ENCODE results near the gene TEX22. TPM values are rescaled to one million over a fixed set of nuclear protein-coding genes. Genes with fewer than 3 reads are reported as not detected.
A peak's percentile ranks its signal among the peaks of the same experiment; 100 is the strongest.

Gene TEX22
- total and polyA plus RNA-seq, 5 donors: 0.05 to 1.9 (median 0.61) TPM

DNA sequence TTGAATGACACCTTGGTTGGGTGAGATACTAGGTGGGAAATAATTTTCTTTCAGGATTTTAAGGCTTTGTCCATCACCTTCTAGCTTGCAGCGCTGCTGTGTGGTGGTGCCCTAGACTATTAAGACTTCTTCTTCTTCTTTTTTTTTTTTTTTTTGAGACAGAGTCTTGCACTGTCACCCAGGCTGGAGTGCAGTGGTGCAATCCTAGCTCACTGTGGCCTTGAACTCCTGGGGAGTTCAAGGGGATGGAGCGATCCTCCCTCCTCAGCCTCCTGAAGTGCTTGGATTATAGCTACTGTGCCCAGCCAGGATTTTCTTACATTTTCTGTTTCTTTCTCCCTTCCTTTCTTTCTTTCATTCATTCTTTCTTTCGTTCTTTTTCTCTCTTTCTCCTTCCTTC is 11.0 kb downstream of the TEX22 start:
- H3K27me3 ChIP-seq (ENCODE audit: control insufficient read depth, insufficient read depth): no peaks in the 10 kb centered on the region
- no peaks in the 10 kb centered on the region for H3K9me3 ChIP-seq (ENCODE audit: control insufficient read depth, low read length)
- no peak for ATAC-seq
- 87% methylated on average over 3 of the region's 3 CpGs for WGBS
- DNase-seq: peak in 1 of 3 donors; percentile 38
- H3K27ac ChIP-seq (ENCODE audit: low read length): no peak overlapping the region
- intact Hi-C loops (cut with DNase I): no loop called here
- H3K4me3 ChIP-seq (ENCODE audit: low read length): no peak overlapping the region
- H3K4me1 ChIP-seq (ENCODE audit: control insufficient read depth, insufficient read depth, low read length): no peaks in the 10 kb centered on the region

DNA sequence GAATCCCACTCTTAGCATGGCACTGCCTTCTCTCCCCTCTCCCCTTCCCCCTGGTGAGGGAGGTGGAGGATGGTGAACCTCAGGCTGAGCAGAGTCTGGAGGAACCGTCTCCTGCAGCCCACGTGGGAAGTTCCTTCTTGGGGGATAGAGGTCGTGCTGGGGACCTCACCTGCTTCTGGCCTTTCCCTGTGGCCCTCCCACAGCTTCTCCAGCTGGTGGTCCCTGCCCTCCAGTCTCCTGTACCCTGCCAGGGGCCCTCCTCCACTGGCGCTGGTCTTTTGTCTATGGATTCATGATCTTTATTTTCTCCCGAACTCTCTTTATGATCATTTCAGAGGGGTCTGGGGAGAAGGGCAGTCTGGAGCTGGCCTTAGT is 12.3 kb downstream of the TEX22 start:
- ATAC-seq (no peak), DNase-seq (no peak)
- H3K4me3 ChIP-seq (ENCODE audit: low read length): no peak overlapping the region
- no peaks in the 10 kb centered on the region for H3K27me3 ChIP-seq (ENCODE audit: control insufficient read depth, insufficient read depth)
- H3K27ac ChIP-seq (ENCODE audit: low read length): no peak overlapping the region
- intact Hi-C loops (cut with DNase I): no loop called here
- no peaks in the 10 kb centered on the region for H3K9me3 ChIP-seq (ENCODE audit: control insufficient read depth, low read length)
- 39% methylated on average over 5 of the region's 5 CpGs for WGBS
- H3K4me1 ChIP-seq (ENCODE audit: control insufficient read depth, insufficient read depth, low read length): no peaks in the 10 kb centered on the region

- WGBS: 8% methylated on average over 86 of the region's 86 CpGs
Observed at GRCh38 chr14:105411017-105411941, 12.9 kb downstream of the TEX22 start.

GRCh38 chr14:105411985-105412770 is 13.8 kb downstream of the TEX22 start:
- no peak for ATAC-seq
- Histone ChIP-seq H3K9me3 (ENCODE audit: control insufficient read depth, low read length) (no peaks in the 10 kb centered on the region), H3K27ac (ENCODE audit: low read length) (no peak overlapping the region), H3K4me1 (ENCODE audit: control insufficient read depth, insufficient read depth, low read length) (no peaks in the 10 kb centered on the region), H3K27me3 (ENCODE audit: control insufficient read depth, insufficient read depth) (no peaks in the 10 kb centered on the region), H3K4me3 (ENCODE audit: low read length) (no peak overlapping the region)
- intact Hi-C loops (cut with DNase I): no loop called here
- DNase-seq: peak in 2 of 3 donors; percentile 50 to 62
- 77% methylated on average over 17 of the region's 17 CpGs for WGBS

More at GRCh38 chr14:105411017-105411941, 12.9 kb downstream of the TEX22 start:
- no peaks in the 10 kb centered on the region for H3K27me3 ChIP-seq (ENCODE audit: control insufficient read depth, insufficient read depth)
- no peak overlapping the region for H3K27ac ChIP-seq (ENCODE audit: low read length)
- H3K4me3 ChIP-seq (ENCODE audit: low read length): peak overlapping the region; percentile 11
- DNase-seq: peak; percentile 54 to 77 (median 77)
- no peaks in the 10 kb centered on the region for H3K4me1 ChIP-seq (ENCODE audit: control insufficient read depth, insufficient read depth, low read length)
- intact Hi-C loops (cut with DNase I): no loop called here
- H3K9me3 ChIP-seq (ENCODE audit: control insufficient read depth, low read length): no peaks in the 10 kb centered on the region
- ATAC-seq: peak; percentile 47 to 52

GRCh38 chr14:105412771-105413543 is 14.6 kb downstream of the TEX22 start:
- H3K27me3 ChIP-seq (ENCODE audit: control insufficient read depth, insufficient read depth): no peaks in the 10 kb centered on the region
- no peak overlapping the region for H3K4me3 ChIP-seq (ENCODE audit: low read length)
- DNase-seq (peak in 1 of 3 donors; percentile 51), ATAC-seq (no peak)
- H3K9me3 ChIP-seq (ENCODE audit: control insufficient read depth, low read length): no peaks in the 10 kb centered on the region
- no peak overlapping the region for H3K27ac ChIP-seq (ENCODE audit: low read length)
- no peaks in the 10 kb centered on the region for H3K4me1 ChIP-seq (ENCODE audit: control insufficient read depth, insufficient read depth, low read length)
- intact Hi-C loops (cut with DNase I): no loop called here
- 81% methylated on average over 8 of the region's 8 CpGs for WGBS

DNA sequence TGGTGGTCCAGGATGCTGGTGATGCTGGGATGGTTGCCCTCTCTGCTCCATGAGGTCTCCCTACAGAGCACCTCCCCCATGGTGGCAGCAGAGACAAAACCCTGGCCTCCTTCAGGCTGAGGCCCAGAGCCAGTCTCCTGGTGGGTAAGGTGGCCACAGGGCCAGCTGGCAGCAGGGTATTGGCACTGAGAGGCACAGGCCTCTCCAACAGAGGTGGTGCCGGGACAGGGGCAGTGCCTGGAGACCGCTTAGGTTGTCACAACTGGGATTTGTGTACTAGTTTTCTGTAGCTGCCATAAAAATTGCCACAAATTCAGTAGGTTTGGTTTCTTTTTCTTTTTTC is 15.2 kb downstream of the TEX22 start:
- ATAC-seq (no peak), DNase-seq (peak in 1 of 3 donors; percentile 54)
- H3K4me3 ChIP-seq (ENCODE audit: low read length): no peak overlapping the region
- intact Hi-C loops (cut with DNase I): no loop called here
- H3K27ac ChIP-seq (ENCODE audit: low read length): no peak overlapping the region
- H3K27me3 ChIP-seq (ENCODE audit: control insufficient read depth, insufficient read depth): no peaks in the 10 kb centered on the region
- H3K4me1 ChIP-seq (ENCODE audit: control insufficient read depth, insufficient read depth, low read length): no peaks in the 10 kb centered on the region
- H3K9me3 ChIP-seq (ENCODE audit: control insufficient read depth, low read length): no peaks in the 10 kb centered on the region
- WGBS: 84% methylated on average over 2 of the region's 2 CpGs

DNA sequence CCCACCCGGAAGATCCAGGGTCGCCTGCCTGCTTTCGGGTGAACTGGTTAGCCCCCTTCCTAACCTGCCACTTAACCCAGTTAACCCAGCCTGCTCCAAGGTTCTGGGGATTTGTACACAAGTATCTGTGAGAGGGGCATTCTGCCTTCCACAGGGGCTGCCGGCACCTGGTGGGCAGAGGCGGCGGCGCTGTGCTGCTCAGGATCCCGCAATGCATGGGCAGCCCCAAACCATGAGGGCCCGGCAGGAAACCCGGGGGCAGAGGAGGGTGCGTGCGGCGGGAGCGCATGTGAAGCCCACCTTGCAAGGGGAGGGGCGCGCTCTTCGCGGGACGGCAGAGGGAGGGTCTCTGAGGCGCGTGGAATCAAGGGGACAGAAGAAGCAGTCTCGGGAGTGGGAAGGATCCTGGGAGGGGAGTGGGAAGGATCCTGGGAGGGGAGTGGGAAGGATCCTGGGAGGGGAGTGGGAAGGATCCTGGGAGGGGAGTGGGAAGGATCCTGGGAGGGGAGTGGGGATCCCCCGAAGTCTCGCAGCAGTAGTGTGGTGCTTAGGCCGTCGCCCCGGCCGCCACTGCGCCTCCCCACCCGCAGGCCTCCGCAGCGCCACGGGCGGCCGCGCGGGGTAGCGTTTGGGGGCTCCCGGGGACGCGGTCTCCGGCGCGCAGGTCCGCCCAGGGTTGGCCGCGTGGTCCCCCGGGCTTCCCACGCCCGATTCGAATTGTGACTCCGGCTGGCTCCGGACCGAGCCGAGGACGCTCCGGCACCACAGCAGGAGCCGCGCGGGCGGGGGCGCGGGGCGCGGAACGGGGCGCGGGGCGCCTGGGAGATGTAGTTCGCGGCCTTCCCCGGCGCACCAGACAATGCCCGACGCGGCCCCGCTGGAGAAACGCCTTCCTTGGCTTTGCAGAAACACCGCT is 16.4 kb downstream of the TEX22 start:
- Histone ChIP-seq H3K27me3 (ENCODE audit: control insufficient read depth, insufficient read depth) (no peaks in the 10 kb centered on the region), H3K4me3 (ENCODE audit: low read length) (peak overlapping the region; percentile 62), H3K27ac (ENCODE audit: low read length) (peak overlapping the region; percentile 32), H3K9me3 (ENCODE audit: control insufficient read depth, low read length) (no peaks in the 10 kb centered on the region), H3K4me1 (ENCODE audit: control insufficient read depth, insufficient read depth, low read length) (peaks cover 5% of the 10 kb centered on the region)
- ATAC-seq (peak; percentile 82 to 87), DNase-seq (peak; percentile 88 to 95 (median 94))
- WGBS: 12% methylated on average over 79 of the region's 79 CpGs
- intact Hi-C loops (cut with DNase I): loop anchor here in 1 of 4 donors (5.0 kb wide), 1 partner anchor 73 kb away; the partner anchor contains the start of gene CRIP1

DNA sequence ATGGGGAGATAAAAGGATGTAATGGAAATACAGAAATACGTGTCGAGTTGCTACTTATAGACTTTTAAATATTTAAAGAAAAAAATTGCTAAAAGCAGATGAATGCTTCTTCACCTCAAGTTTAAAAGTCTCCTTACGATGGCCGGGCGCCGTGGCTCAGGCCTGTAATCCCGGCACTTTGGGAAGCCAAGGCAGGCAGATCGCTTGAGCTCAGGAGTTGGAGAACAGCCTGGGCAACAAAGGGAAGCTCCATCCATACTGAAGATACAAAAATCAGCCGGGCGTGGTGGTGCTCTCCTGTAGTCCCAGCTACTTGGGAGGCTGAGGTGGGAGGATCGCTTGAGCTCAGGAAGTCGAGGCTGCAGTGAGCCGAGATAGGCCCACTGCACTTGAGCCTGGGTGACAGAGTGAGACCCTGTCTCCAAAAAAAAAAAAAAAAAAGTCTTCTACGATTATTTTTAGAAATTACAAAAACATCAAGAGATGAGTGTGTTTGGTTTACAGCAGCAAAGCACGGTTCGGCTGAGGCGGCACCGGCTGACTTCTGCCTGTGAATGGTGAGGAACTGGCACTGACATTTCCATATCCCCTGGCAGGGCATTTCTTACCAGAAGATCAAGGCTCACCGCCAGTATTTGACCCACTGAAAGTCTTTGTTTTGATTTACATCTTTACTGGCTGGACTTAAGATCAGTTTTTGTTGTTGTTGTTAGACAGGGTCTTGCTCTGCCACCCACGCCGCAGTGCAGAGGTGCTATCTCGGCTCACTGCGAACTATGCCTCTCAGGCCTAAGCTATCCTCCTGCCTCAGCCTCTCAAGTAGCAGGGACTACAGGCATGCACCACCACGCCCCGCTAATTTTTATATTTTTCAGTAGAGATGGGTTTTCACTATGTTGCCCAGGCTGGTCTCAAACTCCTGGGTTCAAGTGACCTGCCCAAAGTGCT is 17.4 kb downstream of the TEX22 start:
- H3K27ac ChIP-seq (ENCODE audit: low read length): peak overlapping the region; percentile 13
- no peaks in the 10 kb centered on the region for H3K27me3 ChIP-seq (ENCODE audit: control insufficient read depth, insufficient read depth)
- DNase-seq (peak in 1 of 3 donors; percentile 38), ATAC-seq (no peak)
- H3K4me3 ChIP-seq (ENCODE audit: low read length): no peak overlapping the region
- peaks cover 5% of the 10 kb centered on the region for H3K4me1 ChIP-seq (ENCODE audit: control insufficient read depth, insufficient read depth, low read length)
- WGBS: 85% methylated on average over 25 of the region's 25 CpGs
- intact Hi-C loops (cut with DNase I): loop anchor here in 1 of 4 donors (5.0 kb wide), 1 partner anchor 72 kb away; the partner anchor contains the start of gene CRIP1
- no peaks in the 10 kb centered on the region for H3K9me3 ChIP-seq (ENCODE audit: control insufficient read depth, low read length)

- 95% methylated on average over 11 of the region's 11 CpGs for WGBS
- Histone ChIP-seq H3K4me1 (ENCODE audit: control insufficient read depth, insufficient read depth, low read length) (peaks cover 8% of the 10 kb centered on the region), H3K4me3 (ENCODE audit: low read length) (no peak overlapping the region), H3K27ac (ENCODE audit: low read length) (no peak overlapping the region), H3K9me3 (ENCODE audit: control insufficient read depth, low read length) (no peaks in the 10 kb centered on the region), H3K27me3 (ENCODE audit: control insufficient read depth, insufficient read depth) (no peaks in the 10 kb centered on the region)
- intact Hi-C loops (cut with DNase I): loop anchor here in 1 of 4 donors (5.0 kb wide), 1 partner anchor 71 kb away; the partner anchor contains the start of gene CRIP1
- DNase-seq: no peak
- no peak for ATAC-seq
Observed at GRCh38 chr14:105416671-105417070, 18.3 kb downstream of the TEX22 start.

Measured in right cardiac atrium (tissue), 5 donors.